H1 (cell line): ENCODE measurements around the gene COX6A1. TPM values are rescaled to one million over a fixed set of nuclear protein-coding genes. Genes with fewer than 3 reads are reported as not detected.
A peak's percentile ranks its signal among the peaks of the same experiment; 100 is the strongest.

Source experiments
- CTCF ChIA-PET: fragments of 300-600 bp; sonication (Branson Sonifier 250); formaldehyde crosslinking; loops from one replicate; lab custom pipeline; 2021; ENCODE audit not compliant: partially characterized antibody; lab: Charles Lee
- POLR2A ChIA-PET: fragments of 300-600 bp; sonication (Branson Sonifier 250); formaldehyde crosslinking; loops from one replicate; lab custom pipeline; 2021; ENCODE audit warnings: inconsistent platforms; ENCODE audit not compliant: partially characterized antibody; lab: Charles Lee
- DNase-seq, 2 experiments: peaks; one replicate each; pipeline versions ENCODE4 v3.0.0 to v3.0.0-alpha.2; 2010 to 2022; ENCODE audit warnings: low spot score in 2 of 2, low read depth in 1 of 2, mixed read lengths in 1 of 2
- FAIRE-seq: peaks from 2 replicates; lab custom pipeline; 2011; peaks lifted over from hg19 to GRCh38; lab: Jason Lieb, UNC
- H2AFZ ChIP-seq: 2 replicates; pipeline ENCODE4 v1.8.1; 2012; ENCODE audit warnings: low read length, inconsistent platforms
- H2AK5ac ChIP-seq: 2 replicates; pipeline ENCODE4 v1.6.1; 2013; ENCODE audit warnings: low read depth, low read length
- H2BK120ac ChIP-seq: replicated peaks from 2 replicates; pipeline ENCODE3; 2013; ENCODE audit warnings: low read depth, low read length, inconsistent platforms
- H2BK12ac ChIP-seq: 2 replicates; pipeline ENCODE4 v1.6.1; 2013; ENCODE audit warnings: low read depth, low read length
- H2BK15ac ChIP-seq: 2 replicates; pipeline ENCODE4 v1.6.1; 2013; ENCODE audit warnings: low read length
- H2BK20ac ChIP-seq: 2 replicates; pipeline ENCODE4 v1.6.1; 2013; ENCODE audit warnings: low read length
- H2BK5ac ChIP-seq: 2 replicates; pipeline ENCODE4 v1.6.1; 2013; ENCODE audit warnings: low read depth, low read length
- H3K14ac ChIP-seq: 2 replicates; pipeline ENCODE4 v1.6.1; 2013; ENCODE audit warnings: inconsistent platforms; ENCODE audit not compliant: insufficient read length
- H3K18ac ChIP-seq: 2 replicates; pipeline ENCODE4 v1.6.1; 2013; ENCODE audit warnings: low read length; ENCODE audit errors: extremely low read depth
- H3K23ac ChIP-seq: 2 replicates; pipeline ENCODE4 v1.6.1; 2013; ENCODE audit warnings: inconsistent platforms; ENCODE audit not compliant: insufficient read length
- H3K23me2 ChIP-seq: 2 replicates; pipeline ENCODE4 v1.6.1; 2013; ENCODE audit warnings: low read depth, low read length
- H3K27ac ChIP-seq: 2 replicates; pipeline ENCODE4 v1.6.1; 2011; ENCODE audit warnings: low read depth, low read length, inconsistent platforms
- H3K27me3 ChIP-seq, 4 experiments: replicated peaks in 1 of 4; 1 replicate in 1 of 4; 2 replicates in 3 of 4; pipeline versions ENCODE4 v1.6.1 to v1.8.1; 2011 to 2013; ENCODE audit warnings: low read length in 3 of 4, mild to moderate bottlenecking in 3 of 4, inconsistent platforms in 2 of 4, mixed read lengths in 2 of 4, moderate library complexity in 1 of 4; ENCODE audit not compliant: control insufficient read depth in 3 of 4, insufficient read depth in 3 of 4; ENCODE audit errors: extremely low read depth in 1 of 4
- H3K36me3 ChIP-seq, 4 experiments: 2 replicates each; pipeline versions ENCODE4 v1.6.1 to v1.8.1; 2011 to 2013; ENCODE audit warnings: mild to moderate bottlenecking in 4 of 4, low read length in 3 of 4, moderate library complexity in 2 of 4, control low read depth in 1 of 4, inconsistent platforms in 1 of 4; ENCODE audit not compliant: insufficient read depth in 4 of 4, control insufficient read depth in 2 of 4
- H3K4ac ChIP-seq: replicated peaks from 2 replicates; pipeline ENCODE3; 2013; ENCODE audit warnings: low read length, low read depth, mixed read lengths, inconsistent platforms; ENCODE audit not compliant: insufficient read length
- H3K4me1 ChIP-seq, 4 experiments: replicated peaks in 1 of 4; 1 replicate in 1 of 4; 2 replicates in 3 of 4; pipeline versions ENCODE4 v1.6.1 to v1.8.1; 2011 to 2013; ENCODE audit warnings: low read length in 3 of 4, inconsistent platforms in 2 of 4, mixed read lengths in 1 of 4; ENCODE audit not compliant: insufficient read depth in 4 of 4, control insufficient read depth in 3 of 4
- H3K4me2 ChIP-seq, 2 experiments: 2 replicates each; pipeline versions ENCODE4 v1.6.1 to v1.8.1; 2011 to 2013; ENCODE audit warnings: low read depth in 2 of 2, low read length in 2 of 2, control low read depth in 1 of 2, inconsistent platforms in 1 of 2, mild to moderate bottlenecking in 1 of 2; ENCODE audit not compliant: insufficient read depth in 1 of 2
- H3K4me3 ChIP-seq, 4 experiments: fragments of 200-600, 300-600 bp in 1 of 4; sonication (generic), shearing (Covaris generic), sonication (Bioruptor Twin) in 1 of 4; 2 replicates each; pipeline versions ENCODE4 v1.5.1 to v1.8.1; 2011 to 2016; ENCODE audit warnings: low read length in 4 of 4, low read depth in 3 of 4, control low read depth in 2 of 4, inconsistent platforms in 2 of 4, mild to moderate bottlenecking in 2 of 4, mixed read lengths in 1 of 4, moderate library complexity in 1 of 4; ENCODE audit not compliant: insufficient read depth in 2 of 4; ENCODE audit errors: extremely low read depth in 1 of 4
- H3K56ac ChIP-seq: replicated peaks from 2 replicates; pipeline ENCODE3; 2013; ENCODE audit warnings: low read depth, mild to moderate bottlenecking, mixed read lengths, low read length, inconsistent platforms; ENCODE audit not compliant: insufficient read length
- H3K79me1 ChIP-seq: 2 replicates; pipeline ENCODE4 v1.6.1; 2013; ENCODE audit warnings: low read depth, low read length, control low read depth
- H3K79me2 ChIP-seq, 2 experiments: 2 replicates each; pipeline versions ENCODE4 v1.6.1 to v1.8.1; 2012 to 2013; ENCODE audit warnings: low read length in 2 of 2, mild to moderate bottlenecking in 2 of 2, inconsistent platforms in 1 of 2; ENCODE audit not compliant: insufficient read depth in 2 of 2, control insufficient read depth in 1 of 2
- H3K9ac ChIP-seq, 4 experiments: replicated peaks in 1 of 4; 1 replicate in 1 of 4; 2 replicates in 3 of 4; pipeline versions ENCODE4 v1.6.1 to v1.8.1; 2011 to 2013; ENCODE audit warnings: low read depth in 3 of 4, low read length in 3 of 4, control low read depth in 2 of 4, mild to moderate bottlenecking in 2 of 4, moderate library complexity in 2 of 4, inconsistent platforms in 1 of 4; ENCODE audit errors: extremely low read depth in 1 of 4
- H3K9me3 ChIP-seq, 2 experiments: 2 replicates each; pipeline versions ENCODE4 v1.6.1 to v1.8.1; 2012 to 2013; ENCODE audit warnings: mild to moderate bottlenecking in 2 of 2, moderate library complexity in 2 of 2, control low read depth in 1 of 2, inconsistent platforms in 1 of 2, low read depth in 1 of 2, low read length in 1 of 2, mixed read lengths in 1 of 2; ENCODE audit not compliant: insufficient read depth in 2 of 2
- H4K20me1 ChIP-seq, 2 experiments: replicated peaks in 1 of 2; 2 replicates each; pipeline versions ENCODE3 to v1.8.1; 2011 to 2013; ENCODE audit warnings: inconsistent platforms in 2 of 2, low read length in 2 of 2, mild to moderate bottlenecking in 1 of 2; ENCODE audit not compliant: insufficient read depth in 2 of 2, control insufficient read depth in 1 of 2
- H4K5ac ChIP-seq: 2 replicates; pipeline ENCODE4 v1.6.1; 2013; ENCODE audit warnings: low read length, low read depth, mixed read lengths, inconsistent platforms; ENCODE audit not compliant: insufficient read length
- H4K8ac ChIP-seq: 2 replicates; pipeline ENCODE4 v1.8.0; 2013; ENCODE audit warnings: mild to moderate bottlenecking, moderate library complexity, low read length, inconsistent platforms; ENCODE audit not compliant: insufficient read depth; ENCODE audit errors: extremely low read depth
- H4K91ac ChIP-seq: replicated peaks from 2 replicates; pipeline ENCODE3; 2013; ENCODE audit warnings: low read length, mixed read lengths, inconsistent platforms; ENCODE audit not compliant: insufficient read length
- GABPA ChIP-seq: IDR thresholded peaks from 2 replicates; pipeline ENCODE4 v1.6.1; 2011; ENCODE audit warnings: mild to moderate bottlenecking, low read length, moderate library complexity, borderline replicate concordance; ENCODE audit not compliant: insufficient read depth
- POLR2AphosphoS5 ChIP-seq: IDR thresholded peaks from 2 replicates; pipeline ENCODE4 v1.6.1; 2011; ENCODE audit warnings: low read depth, low read length
- SUZ12 ChIP-seq: fragments of 200-600 bp; sonication (generic); IDR thresholded peaks from 2 replicates; pipeline ENCODE4 v1.6.1; 2012; ENCODE audit warnings: mild to moderate bottlenecking, inconsistent platforms, low read length, moderate library complexity, mixed read lengths
- WGBS, 2 experiments: shearing (Covaris generic) in 1 of 2; methylation state at CpG; one replicate each; pipeline versions ENCODE4 v1.1.6 to v1.1.7; 2013 to 2015; ENCODE audit warnings: low lambda C conversion rate in 2 of 2, mixed read lengths in 2 of 2, inconsistent platforms in 1 of 2, low coverage in 1 of 2, missing lambda C conversion rate in 1 of 2; ENCODE audit not compliant: insufficient replicate concordance in 2 of 2, insufficient coverage in 1 of 2, insufficient read length in 1 of 2; ENCODE audit errors: extremely low coverage in 1 of 2, missing lambda C conversion rate in 1 of 2; 5-methylcytosine and 5-hydroxymethylcytosine counted together
- polyA plus RNA-seq, 7 experiments: library from polyadenylated mRNA; depleted of rRNA in 3 of 7; stranded (reverse) in 5 of 7; unstranded in 2 of 7; fragments of >200 nt in 5 of 7; fragments of 200-250 nt in 2 of 7; gene quantifications; 1 replicate in 5 of 7; 2 replicates in 1 of 7; 4 replicates in 1 of 7; pipeline versions ENCODE4 v1.2.1 to v1.2.3, GENCODE V29; 2011 to 2013; ENCODE audit warnings: missing spikeins in 2 of 7, mixed read lengths in 2 of 7
- total RNA-seq: library from RNA; stranded (reverse); fragmentation: NEBNext Ultra II Directional; extraction: Animal tissue kit (Norgen Biotek cat#: 25700); gene quantifications from 2 replicates; pipeline ENCODE4 v1.2.1, GENCODE V29; 2021

Gene COX6A1
- total and polyA plus RNA-seq, 2 of the 8 experiments (the other 6 are each of a cell fraction or from before 2014, with no cell fraction given) = 437 to 2,792 TPM

GRCh38 chr12:120460157-120460556 is 22.2 kb downstream of the COX6A1 start:
- Histone ChIP-seq H3K4me1 (no peaks in the 10 kb centered on the region; a peak in 1 of 7 replicates), H3K23me2 (no peaks in the 10 kb centered on the region), H2BK5ac (no peak overlapping the region), H3K27ac (no peak overlapping the region), H4K5ac (no peak overlapping the region), H3K27me3 (no peaks in the 10 kb centered on the region), H2BK120ac (no peak overlapping the region), H3K18ac (no peak overlapping the region), H4K91ac (no peak overlapping the region), H2AFZ (no peak overlapping the region), H3K79me2 (peaks cover 0 to 10% of the 10 kb centered on the region in 2 experiments; a peak in 2 of 4 replicates), H3K4me2 (no peak overlapping the region), H2BK12ac (no peak overlapping the region), H2AK5ac (no peak overlapping the region), H2BK20ac (no peak overlapping the region), H3K14ac (no peak overlapping the region), H3K4me3 (no peak overlapping the region), H3K79me1 (peaks cover 3% of the 10 kb centered on the region), H3K9ac (no peak overlapping the region), H3K23ac (no peak overlapping the region), H3K9me3 (no peaks in the 10 kb centered on the region), H3K4ac (no peak overlapping the region), H3K56ac (no peak overlapping the region), H2BK15ac (no peak overlapping the region), H3K36me3 (peaks cover 49 to 92% (median 75%) of the 10 kb centered on the region in 4 experiments), H4K20me1 (peaks cover 7 to 9% of the 10 kb centered on the region in 2 experiments), H4K8ac (no peak overlapping the region)
- ChIA-PET CTCF (interaction anchor here (1.4 to 11.4 kb wide), 6 partner anchors 6 to 232 kb away, joined by 4 to 152 read pairs (median 7); partner anchors contain the start of genes COX6A1 and SRSF9), POLR2A (interaction anchor here (0.7 to 19.6 kb wide), 8 partner anchors 7 to 134 kb away, joined by 3 to 365 read pairs (median 4); partner anchors contain the start of genes COX6A1, DYNLL1, GATC and SRSF9)
- FAIRE-seq = no peak
- TF ChIP-seq POLR2AphosphoS5 = peak; percentile 44
- no peak for TF ChIP-seq SUZ12
- no peak for TF ChIP-seq GABPA
- DNase-seq = no peak
- WGBS, 2 experiments = 91% methylated on average over 3 of the region's 3 CpGs; no CpG with 5 or more reads in 1 of the 2 experiments
